HG03565 (cell line): Measurements from ENCODE around the gene CAV2.

Experiments
- ATAC-seq: cut with Tn5 transposase; IDR thresholded peaks from one replicate; pipeline ENCODE4 v1.9.1; 2021; ENCODE audit warnings: mild to moderate bottlenecking, moderate library complexity; ENCODE audit not compliant: unreplicated experiment

Gene CAV2

DNA sequence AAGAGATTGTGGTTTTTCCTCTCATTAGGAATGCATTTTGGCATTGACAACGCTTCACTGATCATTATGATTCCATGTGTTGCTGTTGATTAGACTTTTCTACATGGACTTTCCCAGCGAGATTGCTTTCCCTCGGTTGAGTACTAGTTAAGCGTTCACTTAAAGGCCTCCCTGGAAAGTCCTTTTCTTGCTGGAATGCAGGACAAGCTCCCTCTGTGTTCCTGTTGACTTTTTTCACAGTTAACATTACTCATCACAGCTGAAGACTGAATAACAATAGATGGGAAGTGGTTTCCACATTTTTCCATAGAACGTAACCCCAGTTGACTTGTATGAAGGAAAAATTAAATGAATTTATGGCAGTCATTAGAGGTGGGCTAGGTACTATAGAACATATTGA is 22.7 kb downstream of the CAV2 start:
- ATAC-seq = no peak

DNA sequence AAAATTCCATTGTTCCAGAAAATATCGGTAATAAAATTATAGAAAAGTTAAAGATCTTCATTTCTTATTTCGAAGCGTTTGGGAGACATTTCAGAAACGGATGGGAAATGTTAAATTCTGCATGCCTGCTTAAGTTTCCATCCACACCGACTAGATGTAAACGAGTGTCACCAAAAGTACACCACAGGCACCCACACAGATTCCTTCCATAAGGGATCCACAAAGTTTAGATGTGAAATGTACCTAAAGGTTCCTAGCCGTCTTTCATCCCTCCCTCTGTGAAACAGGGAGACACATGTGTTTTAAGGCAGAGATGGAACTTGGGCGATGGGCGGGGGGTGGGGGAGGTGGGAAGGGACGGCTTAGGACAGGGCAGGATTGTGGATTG is 24.7 kb downstream of the CAV2 start:
- ATAC-seq = no peak

DNA sequence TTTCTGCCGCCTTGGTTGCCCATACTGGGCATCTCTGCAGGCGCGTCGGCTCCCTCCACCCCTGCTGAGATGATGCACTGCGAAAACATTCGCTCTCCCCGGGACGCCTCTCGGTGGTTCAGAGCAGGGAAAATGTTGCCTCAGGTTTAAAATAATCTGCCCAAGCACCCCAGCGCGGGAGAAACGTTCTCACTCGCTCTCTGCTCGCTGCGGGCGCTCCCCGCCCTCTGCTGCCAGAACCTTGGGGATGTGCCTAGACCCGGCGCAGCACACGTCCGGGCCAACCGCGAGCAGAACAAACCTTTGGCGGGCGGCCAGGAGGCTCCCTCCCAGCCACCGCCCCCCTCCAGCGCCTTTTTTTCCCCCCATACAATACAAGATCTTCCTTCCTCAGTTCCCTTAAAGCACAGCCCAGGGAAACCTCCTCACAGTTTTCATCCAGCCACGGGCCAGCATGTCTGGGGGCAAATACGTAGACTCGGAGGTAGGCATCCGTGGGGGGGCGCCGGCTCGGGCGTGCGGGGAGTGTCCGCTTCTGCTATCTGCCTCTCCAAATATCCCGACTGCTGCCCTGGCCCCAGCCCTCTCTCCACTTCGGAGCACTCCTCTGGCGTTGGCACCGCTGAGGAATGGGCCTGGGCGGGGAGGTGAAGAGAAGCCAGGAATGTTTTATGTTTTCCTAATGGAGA is 25.2 kb downstream of the CAV2 start, which contains the start of gene CAV1:
Gene CAV1 (plus strand): TSS at position 428 of the 689 bp plus-strand sequence. CDS start 27 bp downstream, at position 455.
- ATAC-seq = no peak

GRCh38 chr7:116525298-116525912 is 25.9 kb downstream of the CAV2 start:
- peak; percentile 25 for ATAC-seq

DNA sequence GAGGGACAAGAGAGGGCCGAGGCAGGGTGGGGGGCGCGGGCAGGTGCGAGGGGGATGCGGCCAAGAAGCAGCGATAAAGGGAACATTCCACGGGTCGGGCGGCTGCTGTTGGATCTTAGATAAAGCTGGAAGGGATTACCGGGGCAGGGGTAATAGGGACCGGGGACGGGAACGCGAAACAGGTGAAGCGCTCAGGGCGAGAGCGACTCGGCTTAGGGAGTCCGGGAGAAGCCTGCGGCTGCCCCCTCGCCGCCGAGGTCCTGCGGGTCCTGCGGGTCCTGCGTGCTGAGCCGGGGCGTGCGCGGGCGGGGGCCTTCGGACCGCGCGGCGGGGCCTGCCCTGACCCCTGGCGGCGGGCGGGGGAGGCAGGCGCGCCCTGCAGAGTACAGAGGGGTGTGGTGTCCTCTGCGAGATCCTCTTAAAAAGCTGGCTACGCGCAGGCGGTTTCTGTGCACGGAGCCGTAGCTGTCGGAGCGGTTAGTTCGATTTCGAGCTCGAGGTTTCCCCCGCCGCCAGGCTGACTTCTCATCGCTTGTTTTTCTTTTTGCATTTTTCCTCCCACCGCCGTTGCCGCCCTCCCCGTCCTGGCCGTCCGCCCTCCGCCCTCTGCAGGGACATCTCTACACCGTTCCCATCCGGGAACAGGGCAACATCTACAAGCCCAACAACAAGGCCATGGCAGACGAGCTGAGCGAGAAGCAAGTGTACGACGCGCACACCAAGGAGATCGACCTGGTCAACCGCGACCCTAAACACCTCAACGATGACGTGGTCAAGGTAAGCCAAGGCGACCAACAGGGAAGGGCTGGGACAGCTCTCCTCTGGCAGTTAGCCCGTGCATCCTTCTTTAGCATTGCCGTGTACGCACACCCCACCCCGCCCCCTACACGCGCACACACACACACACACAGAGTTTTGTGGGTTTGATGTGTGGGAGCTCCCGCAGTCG is 26.6 kb downstream of the CAV2 start:
- peak; percentile 87 for ATAC-seq

DNA sequence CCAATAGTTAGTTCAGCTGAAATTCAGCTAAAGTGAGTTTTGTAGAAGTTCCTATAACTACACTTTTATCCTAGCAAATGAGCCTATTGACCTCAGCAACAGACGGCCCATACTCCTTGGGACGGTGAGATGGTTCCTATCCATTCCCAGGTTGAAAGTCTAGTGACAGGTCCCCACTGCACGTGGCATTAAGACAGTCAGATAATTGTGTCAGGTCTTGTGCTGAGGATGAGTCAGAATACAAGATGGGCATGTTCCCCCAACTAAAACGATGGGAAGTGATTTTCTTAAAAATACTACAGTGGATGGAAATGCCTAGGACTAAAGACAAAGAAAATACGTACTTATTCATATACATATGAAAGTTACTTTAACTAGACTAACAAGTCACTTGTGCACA is 27.4 kb downstream of the CAV2 start:
- no peak for ATAC-seq

DNA sequence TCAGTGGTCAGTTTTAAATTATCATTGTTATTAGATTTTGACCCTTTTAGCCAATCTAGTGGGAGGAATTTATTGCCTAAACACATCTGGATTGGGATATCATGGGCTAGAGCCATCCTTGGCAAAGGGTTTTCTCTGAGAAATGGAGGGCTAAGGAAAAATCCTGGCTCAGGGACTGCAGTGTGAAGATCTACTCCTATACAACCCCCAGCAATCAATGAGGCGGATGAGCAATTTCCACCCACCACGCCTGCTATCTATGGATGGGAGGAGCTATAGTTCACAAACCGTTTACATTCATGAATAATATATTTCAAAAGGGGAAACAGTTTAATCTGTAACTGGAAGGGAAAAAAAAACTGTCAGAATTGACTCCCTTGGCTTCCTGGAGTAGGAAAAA is 28.0 kb downstream of the CAV2 start:
- no peak for ATAC-seq

DNA sequence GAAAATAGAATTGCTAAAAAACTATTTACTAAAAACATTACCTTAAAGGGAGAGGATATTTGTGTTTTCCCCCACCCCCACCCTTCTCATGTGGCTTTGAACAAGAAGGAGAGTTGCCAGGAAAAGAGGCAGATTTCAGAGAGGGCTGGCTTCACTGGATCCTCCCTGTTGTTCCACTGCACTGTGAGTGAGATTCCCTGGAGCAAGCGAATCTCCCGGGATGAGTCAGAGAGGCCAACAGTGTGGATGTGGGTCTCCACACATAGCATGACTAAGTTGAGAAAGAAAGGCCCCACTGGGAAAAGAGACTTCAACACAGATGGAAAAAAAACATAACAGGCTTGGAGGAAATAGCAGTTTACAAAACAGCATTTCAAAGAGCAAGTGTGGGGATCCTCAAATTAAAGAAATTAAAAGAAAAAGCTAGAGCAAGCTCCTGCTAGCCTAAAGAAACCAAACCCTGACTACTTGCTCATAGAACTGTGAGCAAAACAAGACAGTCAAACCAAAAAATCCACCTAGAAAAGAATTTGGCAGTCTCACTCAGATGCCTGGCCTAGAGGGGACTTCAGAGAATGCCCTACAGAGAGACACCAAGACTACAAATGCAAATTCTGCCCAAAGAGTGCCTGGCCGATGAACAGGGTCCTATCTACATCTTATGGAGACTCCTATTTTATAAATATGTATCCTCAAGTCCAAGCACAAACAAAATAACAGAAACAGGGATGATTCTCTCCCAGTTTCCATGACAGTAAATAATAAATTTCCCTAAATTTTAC is 28.7 kb downstream of the CAV2 start:
- no peak for ATAC-seq

GRCh38 chr7:116529250-116529649 is 29.7 kb downstream of the CAV2 start:
- no peak for ATAC-seq

DNA sequence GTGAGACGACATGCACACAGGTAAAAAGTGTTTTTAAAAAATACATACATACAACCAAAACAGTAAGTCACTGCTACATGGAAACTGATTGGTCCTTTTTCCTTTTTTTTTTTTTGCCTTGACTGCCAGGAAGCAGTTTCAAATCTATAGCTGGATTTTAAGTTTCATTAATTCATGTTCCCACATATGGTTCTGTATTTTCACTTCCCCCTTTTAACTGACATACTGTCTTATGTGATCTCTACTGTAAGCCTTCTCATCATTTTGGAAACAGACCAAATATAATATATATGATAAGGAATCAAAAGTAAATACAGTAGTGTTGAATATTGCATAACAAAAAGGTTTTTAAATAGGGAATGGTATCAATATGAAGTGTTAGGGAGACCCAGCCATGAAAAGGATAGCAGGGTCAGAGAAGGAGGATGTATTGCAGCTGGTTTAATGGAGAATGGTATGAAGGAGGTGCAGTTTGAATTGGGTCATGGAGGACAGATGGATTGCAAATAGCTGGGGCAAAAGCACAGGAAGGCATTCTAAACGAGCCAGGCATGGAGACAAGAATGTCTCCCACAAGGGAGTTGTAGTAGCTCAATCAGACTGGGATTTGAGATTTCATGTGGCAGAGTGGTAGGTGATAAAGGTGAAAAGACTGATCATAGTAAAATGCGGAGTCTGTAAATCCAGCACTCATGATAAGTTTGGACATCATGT is 30.7 kb downstream of the CAV2 start:
- no peak for ATAC-seq

- no peak for ATAC-seq
These were observed 32.7 kb downstream of the CAV2 start for GRCh38 chr7:116532102-116532688.

DNA sequence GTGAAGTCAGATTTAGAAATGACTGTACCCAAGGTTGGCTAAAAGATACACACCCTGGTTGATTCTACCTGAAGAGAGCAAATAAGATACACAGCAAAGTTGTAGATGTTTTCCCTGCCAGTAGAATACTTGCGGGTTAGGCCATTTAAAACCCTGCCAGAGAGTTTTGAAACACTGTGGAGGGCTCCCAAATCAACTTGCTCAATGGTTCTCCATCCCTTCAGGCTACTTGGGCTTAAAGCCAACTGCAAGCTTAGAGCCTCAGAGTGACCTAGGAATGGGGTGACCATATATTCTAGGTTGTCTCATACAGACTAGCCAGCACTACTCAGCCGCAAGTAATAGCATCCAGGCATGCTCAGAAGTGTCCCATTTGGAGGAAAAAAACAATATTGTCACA is 35.3 kb downstream of the CAV2 start:
- no peak for ATAC-seq

DNA sequence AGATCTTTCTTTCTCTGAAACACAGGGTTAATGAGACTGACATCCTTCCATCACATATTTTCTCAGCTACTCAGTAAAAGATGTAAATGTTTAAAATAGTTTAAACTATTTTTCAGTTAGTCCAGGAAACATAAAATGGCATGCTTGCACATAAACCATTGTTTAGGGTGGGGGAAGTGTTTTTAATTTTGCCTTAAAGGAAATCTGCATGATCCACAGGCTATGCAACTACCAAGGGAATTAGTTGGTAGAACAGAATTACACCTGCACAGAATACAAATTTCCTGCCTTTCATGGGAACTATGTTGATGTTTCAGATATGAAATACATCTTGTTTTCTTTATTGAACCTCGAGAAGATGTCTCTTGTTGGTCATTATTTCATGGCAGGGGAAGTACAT is 35.9 kb downstream of the CAV2 start:
- ATAC-seq = no peak

GRCh38 chr7:116538138-116538537 is 38.6 kb downstream of the CAV2 start:
- ATAC-seq = no peak

- ATAC-seq = no peak
These were observed 40.3 kb downstream of the CAV2 start for GRCh38 chr7:116539879-116540278.

DNA sequence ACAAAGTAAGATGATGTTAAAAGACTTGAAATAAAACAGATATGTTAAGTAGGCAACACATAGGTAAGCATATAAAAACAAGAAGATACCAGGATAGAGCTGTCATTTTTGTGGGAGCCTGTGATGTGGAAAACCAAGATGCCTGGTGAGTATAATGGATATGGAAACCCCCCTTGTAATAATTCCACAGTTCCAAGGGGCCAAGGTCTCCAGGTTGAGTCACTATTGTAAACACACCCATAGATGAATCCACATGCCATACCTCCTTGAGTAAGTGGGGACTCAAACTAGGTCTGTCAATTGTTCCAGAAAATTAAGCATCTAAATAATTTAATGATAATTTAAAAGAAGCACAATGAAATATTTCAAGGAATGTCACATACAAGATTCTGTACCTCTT is 41.2 kb downstream of the CAV2 start:
- no peak for ATAC-seq

- no peak for ATAC-seq
These were observed 42.4 kb downstream of the CAV2 start for GRCh38 chr7:116541951-116542350.

DNA sequence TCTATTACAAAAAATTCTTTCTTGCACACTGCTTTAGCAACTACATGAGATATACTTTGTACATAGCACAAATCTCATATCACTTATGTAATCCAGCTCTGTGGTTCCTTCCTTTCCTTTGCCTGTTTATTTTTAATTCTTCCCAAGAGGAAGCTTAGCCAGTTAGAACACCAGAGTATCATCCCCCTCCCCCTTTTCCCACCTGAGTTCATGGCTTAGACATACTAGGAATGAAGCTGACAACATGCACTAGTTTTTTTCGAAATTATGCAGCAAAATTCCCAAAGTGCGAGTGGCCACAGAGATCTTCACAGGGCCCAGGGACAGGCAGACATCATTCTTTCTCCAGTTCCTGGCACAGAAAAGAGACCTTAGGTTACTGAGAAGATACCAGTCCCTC is 43.1 kb downstream of the CAV2 start:
- no peak for ATAC-seq

DNA sequence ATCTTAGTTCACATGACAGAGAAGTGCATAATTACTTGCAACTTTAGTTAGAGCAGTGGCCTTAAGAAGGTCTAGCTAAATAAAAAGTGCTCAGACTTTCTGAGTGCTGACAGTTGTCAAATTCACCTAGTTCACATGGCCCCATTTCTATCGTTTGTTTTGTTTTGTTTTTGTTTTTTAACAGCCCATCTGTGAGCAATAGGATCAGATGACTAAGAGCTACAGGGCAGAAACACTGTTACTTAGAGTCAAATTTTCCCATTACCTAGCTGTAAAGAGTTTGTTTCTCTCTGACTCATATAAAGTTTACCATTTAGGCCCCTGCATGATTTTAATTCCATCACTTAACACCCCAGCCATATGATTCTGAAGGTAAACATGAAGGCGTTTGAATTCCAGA is 44.1 kb downstream of the CAV2 start:
- no peak for ATAC-seq

GRCh38 chr7:116544487-116544886 is 44.9 kb downstream of the CAV2 start:
- no peak for ATAC-seq
